ENCODE data around the gene CHRM1.

The CHRM1 gene

DNA sequence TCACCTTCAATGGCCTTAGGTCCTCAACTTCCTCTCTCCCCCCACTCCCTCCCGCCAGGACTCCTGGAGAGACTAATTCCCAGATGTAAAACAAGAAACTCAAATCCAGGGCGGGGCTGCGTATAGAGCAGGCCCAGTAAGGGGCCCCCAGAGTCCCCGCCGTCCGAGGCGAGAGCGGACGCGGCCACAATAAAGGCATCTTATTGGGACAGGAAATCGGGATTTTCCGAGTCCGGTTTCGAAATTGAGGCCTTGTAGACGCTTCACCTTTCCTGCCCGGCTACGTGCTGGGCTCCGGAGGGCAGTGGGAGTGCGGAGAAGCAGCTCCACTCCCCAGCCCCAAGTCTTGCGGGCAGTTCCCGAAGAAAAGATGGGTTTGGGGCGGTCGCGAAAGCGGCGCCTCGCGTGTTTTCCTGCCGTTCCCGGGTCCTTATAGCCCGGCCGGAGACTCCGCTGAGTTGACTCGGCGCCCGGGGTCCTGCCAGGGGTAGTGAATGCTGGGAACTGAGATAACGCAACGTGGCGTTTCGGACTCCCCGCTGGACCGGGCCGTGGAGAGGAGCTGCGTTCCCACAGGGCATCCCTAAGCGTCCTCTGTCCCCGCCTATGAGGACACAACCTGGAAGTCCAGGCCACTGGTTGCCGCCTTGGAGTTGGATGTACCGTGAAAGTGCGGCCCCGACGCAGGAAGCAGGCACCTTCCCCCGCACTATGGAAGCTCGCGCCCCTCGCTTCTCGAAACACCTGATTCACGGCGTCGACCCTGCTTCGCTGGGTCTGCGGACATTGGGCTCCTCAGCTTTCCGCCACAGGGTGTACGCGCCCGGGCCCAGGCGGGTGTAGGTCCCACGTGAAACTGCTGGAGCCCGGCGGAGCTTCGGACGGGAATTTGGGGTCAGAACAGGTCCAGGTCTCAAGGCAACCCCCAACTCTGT lies 4.8 kb upstream of the CHRM1 start:
- no peak for DNase-seq

- DNase-seq, result no peak
Measured at GRCh38 chr11:62925308-62925707, 4.1 kb upstream of the CHRM1 start.

GRCh38 chr11:62923601-62924411 lies 2.6 kb upstream of the CHRM1 start:
- DNase-seq, result no peak

DNA sequence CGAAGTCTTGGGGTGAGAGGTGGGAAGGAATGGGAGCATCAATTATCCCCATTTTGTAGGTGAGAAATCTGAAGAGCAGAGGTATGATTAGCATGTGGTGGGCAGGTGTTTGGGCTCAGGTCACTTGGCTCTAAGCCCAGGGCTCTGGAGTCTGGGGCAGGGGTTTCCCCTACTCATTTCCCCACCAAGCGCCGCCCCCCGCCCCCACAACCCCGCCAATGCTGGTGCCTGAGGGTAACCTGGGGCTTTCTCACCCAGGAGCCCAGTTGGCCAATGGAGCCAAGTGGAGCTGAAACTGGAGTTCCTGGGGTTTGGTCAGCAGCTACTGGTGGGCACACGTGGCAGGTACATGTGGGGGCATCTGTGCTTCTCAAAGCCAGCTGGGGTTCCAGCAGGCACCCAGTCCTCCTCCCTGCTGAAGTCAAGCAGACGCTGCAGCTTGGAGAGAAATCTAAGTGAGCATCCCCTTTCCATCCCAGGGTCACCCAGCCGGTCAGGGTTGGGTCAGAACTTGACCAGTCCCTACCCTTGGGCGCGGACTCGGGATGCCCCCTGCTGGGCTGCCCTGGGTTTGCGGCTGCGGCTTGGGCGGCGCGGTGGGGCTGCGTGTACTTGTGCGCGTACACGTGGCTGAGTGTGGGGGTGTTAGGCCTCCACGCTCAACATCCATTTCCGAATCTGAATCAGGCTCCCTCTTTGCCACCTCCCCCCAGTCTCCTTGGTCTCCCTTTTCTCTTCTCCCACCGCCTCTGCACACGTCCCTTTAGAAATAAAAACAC lies 1.7 kb upstream of the CHRM1 start:
- DNase-seq, result no peak

- no peak for DNase-seq
Measured at GRCh38 chr11:62922189-62922589, 1.0 kb upstream of the CHRM1 start.

- no peak for DNase-seq
Measured at GRCh38 chr11:62921573-62922188, 518 bp upstream of the CHRM1 start.

GRCh38 chr11:62919898-62920640 lies 1.1 kb downstream of the CHRM1 start:
- DNase-seq, result no peak

DNA sequence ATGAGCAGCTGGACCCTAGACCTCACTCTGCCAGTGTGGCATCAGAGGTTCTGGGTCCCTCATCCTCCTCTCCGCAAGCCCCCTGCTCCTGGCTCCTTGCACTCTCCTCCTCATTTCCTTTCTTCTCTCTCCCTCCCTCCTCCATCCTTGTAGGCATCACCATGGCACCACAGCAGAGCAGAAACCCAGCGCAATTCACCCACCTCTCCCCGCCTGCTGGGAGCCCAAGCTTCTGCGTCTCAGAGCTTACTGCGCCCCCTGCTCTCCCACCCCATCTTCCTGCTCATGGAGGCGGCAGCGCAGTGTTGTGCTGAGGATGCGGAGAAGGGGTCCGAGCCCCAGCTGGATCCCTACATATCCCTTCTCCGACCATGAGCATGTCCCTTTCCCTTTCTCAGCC lies 1.7 kb downstream of the CHRM1 start:
- DNase-seq, result no peak

DNA sequence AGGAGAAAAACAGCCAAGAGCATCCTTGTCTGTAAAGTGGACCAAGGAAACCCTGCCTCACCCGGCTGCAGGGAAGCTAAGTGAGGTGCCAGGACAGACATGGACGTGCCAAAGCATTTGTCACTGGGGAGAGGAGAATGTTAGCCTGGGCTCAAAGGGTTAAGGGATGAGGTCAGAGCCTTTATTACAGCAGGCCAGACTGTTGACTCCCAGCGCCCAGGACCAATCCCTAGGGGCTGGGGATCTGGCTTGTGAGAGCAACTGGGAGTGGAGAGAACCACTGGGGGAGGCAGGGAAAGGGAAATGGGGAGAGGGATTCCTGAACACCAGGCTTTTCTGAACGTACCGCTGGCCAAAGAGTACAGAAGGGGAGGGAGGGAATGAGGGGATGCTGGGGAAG lies 2.6 kb downstream of the CHRM1 start:
- no peak for DNase-seq

- DNase-seq, result no peak
Measured at GRCh38 chr11:62917906-62918502, 3.2 kb downstream of the CHRM1 start.

DNA sequence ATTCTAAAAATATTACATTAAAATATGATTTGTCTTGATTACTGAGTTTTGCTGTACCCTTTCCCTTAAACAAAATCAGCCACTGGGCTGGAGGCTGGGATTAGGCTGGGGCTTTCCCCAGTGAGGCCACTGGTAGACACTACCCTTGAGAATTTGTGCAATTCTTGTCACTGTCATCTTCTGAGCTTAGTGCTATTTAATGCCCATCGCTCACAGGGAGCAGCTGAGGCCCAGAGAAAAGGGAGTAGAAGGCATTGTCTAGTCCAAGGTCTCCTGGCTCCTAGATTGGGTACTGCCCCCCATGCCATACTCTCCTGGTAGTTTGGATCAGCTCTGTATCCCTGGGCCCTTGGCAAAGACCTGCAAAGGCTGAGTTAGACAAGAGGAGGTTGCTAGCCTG lies 6.7 kb downstream of the CHRM1 start:
- DNase-seq, result no peak

DNA sequence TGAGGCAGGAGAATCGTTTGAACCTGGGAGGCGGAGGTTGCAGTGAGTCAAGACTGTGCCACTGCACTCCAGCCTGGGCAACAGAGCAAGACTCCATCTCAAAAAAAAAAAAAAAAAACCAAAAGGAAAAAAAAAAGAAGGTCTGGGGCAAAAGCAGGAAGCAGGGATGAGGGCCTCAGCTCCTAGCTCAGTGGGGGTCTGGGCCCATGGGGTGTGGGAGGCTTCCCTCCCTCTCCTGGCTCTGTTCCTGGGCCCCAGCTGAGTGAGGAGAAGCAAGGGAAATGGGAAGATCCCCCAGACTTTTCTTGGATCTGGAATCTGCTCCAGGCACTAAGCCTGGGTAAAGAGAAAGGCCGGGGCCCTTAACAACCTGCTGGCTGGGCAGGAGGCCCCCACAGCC lies 8.9 kb downstream of the CHRM1 start:
- no peak for DNase-seq

DNA sequence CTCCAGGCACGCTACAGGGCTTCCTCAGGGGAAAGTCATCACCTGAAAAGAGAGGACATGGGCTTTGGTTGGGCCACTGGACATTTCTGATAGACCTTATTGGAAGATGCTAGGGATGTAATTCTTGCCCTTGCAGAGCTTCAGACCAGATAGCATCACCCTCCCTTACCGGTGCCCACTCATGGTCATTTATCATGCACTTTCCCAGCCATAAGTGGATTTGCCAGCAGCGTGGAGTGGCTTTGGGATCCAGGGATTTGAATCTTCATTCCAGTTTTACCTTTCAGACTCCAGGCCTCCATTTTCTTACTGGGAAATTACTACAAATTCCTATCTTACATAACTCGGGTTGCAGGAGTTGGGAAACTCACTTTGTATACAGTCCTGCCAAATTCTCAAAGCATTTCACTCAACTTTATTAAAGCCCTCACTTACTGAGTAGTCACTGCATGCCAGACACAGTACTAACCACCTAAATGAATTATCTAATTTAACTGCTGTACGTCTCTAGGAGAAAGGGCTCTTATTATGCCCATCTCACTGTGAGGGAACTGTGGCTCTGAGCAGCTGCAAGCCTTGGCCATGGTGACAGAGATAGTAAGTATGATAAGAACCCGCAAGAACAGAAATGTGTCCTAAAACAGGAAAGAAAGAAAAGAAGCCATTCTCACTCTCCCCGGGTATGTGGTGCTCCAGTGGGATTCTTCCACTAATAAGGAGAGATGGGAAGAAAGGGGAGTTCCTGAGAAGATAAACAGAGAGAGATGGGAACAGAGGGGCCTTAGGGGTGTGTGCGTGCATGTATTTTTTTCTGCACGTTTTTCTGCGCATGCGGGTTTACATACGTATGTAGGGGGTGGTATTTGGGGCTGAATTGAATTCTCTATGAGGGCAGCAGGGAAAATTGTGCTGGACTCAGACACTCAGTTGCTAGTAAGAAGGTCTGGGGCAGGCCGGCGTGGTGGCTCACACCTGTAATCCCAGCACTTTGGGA lies 9.7 kb downstream of the CHRM1 start:
- DNase-seq, result no peak

GRCh38 chr11:62910141-62910882 lies 10.9 kb downstream of the CHRM1 start:
- DNase-seq, result no peak

- DNase-seq, result no peak
Measured at GRCh38 chr11:62909107-62909894, 11.9 kb downstream of the CHRM1 start.

- no peak for DNase-seq
Measured at GRCh38 chr11:62908468-62909072, 12.6 kb downstream of the CHRM1 start.

DNA sequence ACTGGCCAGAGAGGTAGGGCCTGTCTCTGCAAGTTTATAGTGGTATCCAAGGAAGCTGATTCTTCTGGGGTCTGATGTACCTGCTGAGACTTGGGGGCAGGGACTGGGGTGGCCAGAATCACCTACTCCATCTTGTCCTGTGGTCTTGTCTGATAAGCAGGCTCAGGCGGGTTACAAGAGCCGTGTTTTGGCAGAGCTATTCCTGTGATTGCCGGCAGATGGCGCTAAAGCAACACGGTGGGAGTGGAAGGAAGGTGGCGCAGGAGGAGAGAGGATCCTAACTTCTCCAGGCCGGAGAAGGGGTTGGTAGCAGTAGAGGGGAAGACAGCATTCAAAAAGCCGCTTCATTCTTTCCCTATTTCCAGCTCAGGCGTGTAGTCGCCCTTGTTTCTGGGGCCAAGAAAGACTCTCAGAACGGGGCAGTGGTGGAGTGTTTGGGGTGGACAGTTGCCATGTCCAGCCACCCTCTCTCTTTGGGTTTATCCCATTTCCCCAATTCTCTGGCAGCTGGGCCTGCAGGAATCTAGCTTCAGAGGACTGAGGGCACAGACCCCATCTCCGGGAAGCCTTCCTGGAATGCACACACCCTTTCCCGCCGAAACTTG lies 15.1 kb downstream of the CHRM1 start:
- peak; percentile 86 for DNase-seq

DNA sequence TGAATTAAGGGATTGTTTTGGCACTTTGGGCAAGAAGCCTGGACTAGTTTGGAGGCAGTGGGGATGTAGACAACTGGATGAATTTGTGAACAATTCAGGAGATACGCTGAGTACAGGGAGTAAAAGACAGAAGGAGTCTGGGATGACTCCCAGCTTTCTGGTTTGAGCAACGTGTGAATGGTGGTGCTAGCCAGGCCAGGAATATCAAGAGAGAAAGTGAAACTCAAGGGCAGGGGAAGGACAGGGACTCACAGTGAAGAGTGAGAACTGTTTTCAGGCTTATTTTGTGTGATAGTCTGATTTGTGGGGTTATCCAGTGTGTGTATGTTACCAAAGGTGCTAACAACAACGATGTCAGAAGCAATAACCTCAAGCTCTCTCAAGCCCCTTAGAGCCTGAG lies 15.9 kb downstream of the CHRM1 start:
- no peak for DNase-seq
